ENCODE data around the gene PRDM8.

Gene PRDM8

DNA sequence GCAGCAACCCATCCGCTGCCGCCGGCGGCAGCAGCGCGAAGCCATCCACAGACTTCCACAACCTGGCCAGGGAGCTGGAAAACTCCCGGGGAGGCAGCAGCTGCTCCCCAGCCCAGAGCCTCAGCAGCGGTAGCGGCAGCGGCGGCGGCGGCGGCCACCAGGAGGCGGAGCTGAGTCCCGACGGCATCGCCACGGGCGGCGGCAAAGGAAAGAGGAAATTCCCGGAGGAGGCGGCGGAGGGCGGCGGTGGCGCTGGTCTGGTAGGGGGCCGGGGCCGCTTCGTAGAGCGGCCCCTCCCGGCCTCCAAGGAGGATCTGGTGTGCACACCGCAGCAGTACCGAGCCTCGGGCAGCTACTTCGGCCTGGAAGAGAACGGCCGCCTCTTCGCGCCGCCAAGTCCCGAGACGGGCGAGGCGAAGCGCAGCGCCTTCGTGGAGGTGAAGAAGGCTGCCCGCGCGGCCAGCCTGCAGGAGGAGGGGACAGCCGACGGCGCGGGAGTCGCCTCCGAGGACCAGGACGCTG, 4.9 kb downstream of the PRDM8 start:
- DNase-seq: peak; percentile 81

DNA sequence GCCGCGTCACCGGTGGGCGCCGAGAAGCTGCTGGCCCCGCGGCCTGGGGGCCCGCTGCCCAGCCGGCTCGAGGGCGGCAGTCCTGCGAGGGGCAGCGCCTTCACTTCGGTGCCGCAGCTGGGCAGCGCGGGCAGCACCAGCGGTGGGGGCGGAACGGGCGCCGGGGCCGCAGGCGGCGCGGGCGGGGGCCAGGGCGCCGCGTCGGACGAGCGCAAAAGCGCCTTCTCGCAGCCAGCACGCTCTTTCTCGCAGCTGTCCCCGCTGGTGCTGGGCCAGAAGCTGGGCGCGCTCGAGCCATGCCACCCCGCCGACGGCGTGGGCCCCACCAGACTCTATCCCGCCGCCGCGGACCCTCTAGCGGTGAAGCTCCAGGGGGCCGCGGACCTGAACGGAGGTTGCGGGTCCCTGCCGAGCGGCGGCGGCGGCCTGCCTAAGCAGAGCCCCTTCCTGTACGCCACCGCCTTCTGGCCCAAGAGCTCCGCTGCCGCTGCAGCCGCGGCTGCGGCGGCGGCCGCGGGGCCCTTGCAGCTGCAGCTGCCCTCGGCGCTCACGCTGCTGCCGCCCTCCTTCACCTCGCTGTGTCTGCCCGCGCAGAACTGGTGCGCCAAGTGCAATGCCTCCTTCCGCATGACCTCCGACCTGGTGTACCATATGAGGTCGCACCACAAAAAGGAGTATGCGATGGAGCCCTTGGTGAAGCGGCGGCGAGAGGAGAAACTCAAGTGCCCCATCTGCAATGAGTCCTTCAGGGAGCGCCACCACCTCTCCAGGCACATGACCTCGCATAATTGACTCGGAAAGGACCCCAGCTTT, 5.6 kb downstream of the PRDM8 start:
- peak; percentile 54 for DNase-seq

DNA sequence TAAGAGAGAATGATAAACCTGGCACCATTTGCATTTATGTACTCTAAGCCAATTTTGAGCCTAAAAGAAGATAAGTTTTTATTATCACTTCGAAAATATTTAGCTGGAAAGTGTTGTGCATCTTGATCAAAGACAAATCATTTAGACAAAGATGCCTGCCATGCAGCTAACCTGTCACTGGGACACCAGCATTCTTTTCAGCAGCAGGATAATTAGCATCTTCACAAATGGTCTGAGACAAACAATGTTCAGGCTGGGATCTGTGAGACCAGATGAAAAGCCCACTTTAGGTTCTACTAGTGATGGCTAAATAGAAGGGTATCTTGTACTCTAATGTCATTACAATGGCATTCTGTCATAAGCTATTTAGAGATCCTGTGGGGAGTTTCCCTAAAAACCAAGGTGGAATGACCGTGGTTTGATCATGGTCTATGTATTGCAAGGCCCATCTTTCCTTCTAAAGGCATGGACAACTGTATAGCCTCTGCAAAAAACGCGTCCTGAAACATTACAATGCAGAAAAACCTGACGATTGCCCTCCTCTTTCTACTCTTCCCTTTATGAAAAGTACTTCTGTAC, 7.2 kb downstream of the PRDM8 start:
- no peak for DNase-seq

DNA sequence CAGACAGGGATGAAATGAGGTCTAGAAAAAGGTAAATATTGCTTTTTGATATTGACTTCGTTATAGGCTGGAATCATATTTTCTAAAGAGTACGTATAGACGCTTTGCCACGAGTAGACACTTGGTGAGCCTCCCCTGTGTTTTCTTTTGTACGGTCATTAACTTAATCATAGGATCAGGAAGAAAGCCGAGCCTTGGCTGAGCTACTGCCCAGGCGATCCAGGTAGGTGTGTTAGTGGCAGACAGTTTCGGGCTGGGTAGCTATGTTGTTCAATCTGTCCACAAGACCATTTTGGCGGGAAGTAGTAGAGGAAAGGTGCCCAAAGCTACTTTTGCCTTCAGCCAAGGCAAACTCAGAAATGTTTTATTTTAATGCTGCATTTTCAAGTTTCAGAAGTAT, 8.8 kb downstream of the PRDM8 start:
- no peak for DNase-seq

DNA sequence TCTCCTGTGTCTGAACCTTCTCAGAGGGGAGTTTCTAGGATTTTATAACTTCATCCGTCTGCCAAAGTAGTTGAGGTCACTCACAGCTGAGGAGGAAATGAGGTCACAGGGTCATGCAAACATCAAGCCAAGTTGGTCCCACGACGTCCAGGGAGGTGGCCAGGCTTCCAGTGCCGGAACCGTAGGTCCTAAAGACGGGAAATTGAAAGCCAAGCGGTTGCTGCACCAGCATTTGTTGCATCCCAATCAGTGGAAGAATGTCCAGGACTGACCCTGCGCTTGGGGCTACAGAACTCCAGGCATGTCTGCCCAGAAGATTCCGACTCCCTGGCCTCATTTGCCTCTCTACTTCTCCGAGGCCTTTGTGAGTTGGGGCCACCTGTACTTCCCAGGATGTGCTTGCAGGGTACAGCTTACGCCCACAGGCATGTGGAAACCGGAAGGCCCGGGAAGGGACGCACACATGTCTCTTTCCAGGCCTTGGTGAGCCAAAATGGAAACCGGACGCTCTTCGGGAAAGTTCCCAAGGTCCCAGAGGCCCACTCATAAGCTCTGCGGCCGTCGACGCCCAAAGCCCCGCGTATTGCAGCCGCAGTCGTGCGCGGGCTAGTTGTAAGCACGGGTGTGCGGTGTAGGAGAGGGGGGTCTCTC, 9.3 kb downstream of the PRDM8 start:
- DNase-seq: no peak

DNA sequence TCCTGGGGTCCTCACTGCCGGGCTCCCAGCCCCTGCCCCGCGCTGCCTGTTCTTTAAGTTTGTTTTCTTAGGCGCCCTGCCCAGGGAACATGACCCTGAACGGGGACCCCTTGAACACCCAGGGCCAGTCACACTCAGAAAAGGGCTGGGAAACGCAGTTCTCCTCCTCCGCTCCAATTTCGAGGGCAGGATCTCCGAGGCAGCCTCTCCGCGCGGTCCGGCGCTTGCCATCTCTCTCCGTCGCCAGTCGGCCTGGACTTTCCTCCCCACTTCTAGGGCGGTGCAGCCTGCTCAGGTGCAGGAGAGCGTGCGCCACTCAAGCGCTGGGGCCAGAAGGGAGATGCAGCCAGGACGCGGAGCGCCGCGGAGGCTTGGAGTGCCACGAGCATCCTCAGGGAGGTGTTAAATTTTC, 9.9 kb downstream of the PRDM8 start:
- no peak for DNase-seq

DNA sequence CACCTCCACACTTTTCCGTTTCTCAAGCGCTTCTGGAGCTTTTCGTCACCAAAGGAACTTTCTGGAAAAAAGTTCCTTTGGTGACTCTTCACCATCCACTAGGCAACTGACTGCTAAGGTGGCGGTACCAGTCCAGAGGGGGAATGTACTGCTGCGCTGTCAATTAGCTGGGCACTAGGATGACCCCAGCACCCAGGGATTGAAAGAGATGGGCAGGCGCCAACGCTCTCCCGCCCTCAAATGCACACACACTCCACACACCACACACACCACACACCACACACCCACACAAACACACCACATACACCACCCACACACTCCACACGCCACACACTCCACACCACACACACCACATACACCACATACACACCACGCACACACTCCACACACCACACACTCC, 10.4 kb downstream of the PRDM8 start:
- no peak for DNase-seq

DNA sequence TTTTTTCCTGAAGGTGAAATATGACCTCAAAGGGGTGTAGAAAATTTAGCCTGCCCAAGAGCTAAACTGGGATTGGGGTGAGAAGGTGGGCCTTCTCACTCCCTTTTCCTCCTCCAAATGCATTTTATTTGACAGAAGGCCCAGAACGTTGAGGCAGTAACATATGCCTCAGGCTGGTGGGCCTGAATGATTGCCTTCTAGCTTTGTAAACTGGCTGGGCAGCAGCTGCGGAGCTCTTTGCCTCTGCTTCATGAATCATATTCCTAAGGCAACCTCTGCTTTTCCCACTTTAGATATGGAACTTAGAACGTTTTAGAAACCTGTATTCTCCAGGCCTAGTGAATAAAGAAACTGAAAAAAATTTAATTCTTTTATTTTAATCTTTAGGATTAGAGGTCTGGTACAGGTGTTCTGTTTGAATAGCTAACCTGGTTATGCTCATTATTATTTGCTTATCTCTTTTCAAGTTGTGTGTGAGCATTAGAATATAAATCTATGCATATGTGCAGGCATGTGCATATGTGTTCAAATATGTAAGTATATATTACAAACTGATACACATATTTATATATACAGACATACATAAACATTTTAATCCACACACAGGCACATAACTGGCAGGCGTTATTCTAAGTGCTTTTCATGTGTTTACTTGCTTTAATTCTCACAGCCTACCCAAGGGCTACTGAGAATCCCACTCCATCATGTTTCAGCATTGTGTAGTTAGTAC, 11.5 kb downstream of the PRDM8 start:
- DNase-seq: no peak

DNA sequence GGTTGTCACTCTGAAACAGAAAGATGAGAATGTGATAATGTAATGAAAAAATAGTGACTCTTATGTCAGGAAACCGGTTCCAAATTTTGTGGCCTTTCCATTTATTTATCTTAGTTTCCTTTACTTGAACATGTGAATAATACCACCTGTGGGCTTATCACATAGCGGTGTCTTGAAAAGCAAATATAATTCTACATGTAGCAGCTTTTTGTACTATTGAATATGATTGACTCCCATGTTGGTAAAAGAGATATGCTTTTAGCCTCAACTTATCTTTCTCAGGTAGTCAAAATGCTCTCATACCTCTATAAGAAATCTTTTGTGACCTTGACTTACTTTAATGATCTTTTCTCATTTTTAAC, 12.0 kb downstream of the PRDM8 start:
- DNase-seq: no peak

DNA sequence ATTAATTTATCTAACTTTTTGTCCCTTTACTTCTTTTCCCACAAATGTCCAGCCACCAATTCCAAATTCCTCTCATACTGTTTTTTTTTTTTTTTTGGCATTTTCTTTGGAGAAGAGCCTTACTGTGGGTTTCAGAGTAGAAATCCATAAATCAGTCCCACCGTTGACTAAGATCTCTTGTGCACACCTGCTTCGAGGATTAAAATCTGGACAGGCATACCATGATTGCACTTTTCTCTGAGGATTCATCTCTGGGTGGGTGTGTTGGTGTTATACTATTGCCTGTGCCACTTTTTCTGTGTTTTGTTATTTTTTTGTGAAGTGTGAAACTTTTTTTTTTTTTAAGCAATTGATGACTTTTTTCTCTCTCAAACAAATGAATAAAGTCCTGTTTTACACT, 13.2 kb downstream of the PRDM8 start:
- DNase-seq: no peak

DNA sequence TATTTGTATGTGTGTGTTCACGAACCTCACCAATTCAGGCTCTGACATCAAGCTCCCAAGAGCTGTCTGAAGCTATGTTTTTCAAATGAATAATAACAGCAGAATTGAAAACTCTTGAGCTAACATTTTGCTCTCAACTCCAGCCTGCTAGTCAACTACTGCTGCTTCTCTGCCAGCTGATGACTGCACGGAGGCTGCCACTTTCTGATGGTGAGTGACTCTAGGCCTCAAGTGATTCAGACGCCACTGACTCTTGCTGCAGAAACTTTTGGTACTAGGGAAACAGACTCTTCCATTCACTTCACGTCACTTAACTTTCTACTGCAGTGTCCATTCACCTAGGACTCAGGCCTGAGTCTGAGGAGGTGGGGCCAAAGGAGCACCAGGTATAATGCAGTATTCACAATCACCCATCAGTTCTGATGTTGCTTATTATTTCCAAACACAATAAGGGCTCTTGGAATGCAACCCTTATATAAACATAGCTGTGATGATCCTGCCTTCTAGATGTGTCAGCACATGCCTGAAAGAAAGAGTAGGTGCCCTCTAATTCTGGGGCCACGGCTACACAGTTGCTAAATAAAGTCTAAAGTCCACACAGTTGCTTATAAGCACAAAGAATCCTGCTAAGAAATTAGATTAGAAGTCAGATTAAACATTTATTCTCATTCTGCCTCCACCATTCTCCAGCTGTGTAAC, 16.0 kb downstream of the PRDM8 start:
- DNase-seq: no peak

DNA sequence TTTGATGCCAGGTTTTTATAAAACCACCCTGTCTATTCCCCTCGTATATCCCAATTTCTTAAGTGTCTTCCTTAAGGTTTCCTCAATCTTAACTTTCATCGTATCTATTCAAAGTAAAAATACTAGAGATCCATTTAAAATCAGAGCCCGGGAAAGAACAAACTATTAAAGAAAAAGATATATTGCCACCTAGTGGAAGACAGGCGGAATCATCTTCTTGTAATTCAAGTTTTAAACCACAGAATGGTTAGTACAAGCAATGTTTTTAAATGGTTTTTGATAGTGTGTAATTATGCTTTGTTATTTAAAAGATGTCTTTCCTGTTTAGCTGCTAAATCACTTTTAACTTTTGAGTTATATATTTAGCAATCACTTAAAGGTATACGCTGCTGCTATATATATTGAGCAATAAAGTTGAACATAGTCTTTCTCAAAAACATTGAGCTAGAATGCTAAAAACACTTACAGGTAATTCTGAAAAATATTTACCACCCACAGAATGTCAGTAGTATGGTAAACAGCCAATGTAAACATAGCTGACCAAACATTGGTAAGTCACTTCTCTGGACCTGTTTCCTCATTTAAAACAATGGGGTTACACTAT, 18.2 kb downstream of the PRDM8 start:
- DNase-seq: no peak

DNA sequence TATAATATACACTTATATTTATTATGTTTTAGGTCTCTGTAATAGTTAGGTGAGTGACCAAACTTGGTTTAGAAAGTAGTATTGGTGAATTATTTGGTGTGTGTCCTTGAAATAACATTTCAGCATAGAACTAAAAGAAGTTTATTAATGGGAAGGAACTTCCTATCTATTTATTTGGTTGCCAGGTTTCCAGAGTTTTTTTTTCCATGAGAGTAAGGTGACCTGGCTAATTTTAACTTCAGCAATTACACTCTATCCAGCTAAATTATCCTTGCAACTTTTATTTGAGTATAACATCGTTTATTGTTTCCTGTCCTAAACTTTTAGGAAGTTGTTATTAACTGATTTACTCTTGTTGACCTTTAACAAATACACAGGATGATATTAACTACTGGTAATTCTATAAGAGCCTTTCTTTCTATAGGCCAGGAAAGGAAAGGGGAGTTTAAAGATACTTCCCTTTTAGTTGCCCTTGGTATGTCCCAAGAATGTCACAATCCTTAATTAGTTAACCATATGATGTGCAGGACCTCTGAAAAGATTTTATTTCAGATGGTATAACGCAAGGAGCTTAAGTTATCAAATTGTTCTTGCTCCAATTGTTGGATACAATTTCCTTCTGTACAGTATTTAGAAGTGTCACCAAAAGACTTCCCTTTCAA, 18.9 kb downstream of the PRDM8 start:
- DNase-seq: no peak

DNA sequence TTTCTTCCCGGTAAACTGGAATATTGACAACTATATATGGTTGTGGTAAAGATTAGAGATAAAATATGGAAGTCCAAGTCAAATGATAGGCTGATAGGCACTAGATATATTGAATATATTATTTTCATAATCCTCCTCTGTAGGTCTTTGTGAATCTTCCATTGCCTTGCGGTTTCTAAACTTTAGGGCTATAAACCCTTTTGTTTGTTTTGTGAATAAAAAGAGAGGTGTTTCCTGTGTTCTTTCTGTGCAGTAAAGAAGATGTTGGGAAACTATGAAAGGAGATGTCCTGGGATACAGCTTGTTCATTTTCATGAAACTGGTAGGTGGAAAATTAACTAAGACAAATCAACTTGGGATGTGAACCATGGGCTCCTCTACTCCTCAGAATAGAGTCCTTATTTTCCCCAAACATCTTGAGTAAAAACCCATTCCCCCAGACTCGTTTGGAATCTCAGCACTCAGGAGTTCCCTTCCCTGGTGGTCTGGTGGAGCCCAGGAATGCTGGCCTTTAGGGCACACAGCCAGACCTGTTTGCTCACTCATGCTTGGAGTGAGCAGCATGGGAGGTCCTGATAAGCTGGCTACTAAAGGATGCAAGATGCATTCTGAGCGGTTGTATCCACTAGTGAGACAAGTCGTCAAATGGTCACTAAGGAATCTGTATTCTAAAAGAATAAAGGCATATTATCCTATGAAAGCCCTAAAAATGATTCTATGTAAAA, 22.2 kb downstream of the PRDM8 start:
- no peak for DNase-seq

DNA sequence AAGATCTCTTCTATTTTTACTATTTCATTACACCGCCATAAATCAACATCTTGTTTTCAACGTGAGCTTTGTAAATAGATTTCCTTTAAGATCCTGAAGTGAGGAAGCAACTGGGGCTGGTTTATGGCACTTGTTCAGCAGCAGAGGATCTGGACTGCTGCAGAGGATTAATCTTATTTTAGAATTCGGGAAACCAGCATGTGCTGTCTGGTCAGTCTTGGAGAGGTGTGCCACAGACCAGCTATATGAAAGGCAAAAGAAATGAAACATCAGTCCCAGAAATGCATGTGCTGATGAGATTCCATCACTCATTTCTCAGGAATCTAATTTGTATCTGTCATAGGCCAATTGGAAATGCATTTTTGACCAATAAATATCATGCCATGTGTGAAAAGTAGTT, 23.4 kb downstream of the PRDM8 start:
- DNase-seq: no peak

DNA sequence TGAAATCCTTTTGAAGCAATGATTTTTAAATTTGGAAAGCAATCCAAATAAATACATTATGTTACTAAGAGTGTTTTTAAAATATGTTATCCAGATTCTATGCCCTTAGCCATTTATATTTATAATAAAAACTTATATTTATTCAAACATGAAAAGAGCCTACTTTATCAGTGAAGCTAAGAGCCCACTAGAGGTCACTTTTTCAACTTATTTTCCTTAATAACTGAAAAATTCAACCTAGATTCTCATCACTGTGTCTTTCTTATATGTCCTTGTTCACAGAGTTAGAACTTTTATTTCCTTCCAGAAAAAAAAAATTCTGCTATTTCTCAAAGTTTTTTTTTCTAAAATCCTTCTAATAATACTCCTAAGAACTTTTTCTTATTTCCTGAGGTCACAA, 23.9 kb downstream of the PRDM8 start:
- no peak for DNase-seq

DNA sequence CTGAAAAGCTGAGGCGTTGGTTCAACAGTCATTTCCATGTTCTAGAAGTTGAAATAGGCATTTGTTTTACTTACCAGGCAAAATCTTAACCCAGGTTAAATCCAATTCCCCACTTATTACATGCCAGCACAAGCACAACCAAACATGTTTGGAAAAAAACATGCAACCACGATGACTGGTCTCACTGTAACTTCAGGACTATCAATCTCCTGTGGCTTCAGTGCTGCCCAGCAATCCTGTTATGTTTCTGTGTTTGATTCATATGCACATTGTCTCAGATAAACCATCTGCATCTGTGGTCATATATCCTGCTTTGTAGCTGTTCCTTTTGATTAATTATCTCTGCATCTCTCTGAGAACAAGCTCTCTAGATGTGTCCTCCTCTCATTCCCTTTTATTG, 28.3 kb downstream of the PRDM8 start:
- no peak for DNase-seq

DNA sequence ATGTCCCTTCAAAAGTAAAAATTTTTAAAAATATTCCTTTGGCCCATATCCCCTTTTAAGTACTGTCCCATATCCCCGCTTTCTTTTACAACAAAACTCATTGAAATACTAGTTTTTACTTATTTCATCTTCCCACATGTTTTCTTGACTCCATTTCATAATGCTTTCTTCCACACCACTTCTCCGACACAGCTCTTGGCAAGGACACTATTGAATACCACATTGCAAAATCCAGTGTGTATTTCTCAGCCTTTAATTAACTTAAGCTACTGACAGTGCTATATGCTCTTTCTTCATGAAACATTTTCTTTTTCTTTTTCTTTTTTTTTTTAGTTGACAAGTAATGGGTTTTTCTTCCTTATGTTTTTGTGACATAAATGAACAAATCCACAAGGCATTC, 28.8 kb downstream of the PRDM8 start:
- no peak for DNase-seq

DNA sequence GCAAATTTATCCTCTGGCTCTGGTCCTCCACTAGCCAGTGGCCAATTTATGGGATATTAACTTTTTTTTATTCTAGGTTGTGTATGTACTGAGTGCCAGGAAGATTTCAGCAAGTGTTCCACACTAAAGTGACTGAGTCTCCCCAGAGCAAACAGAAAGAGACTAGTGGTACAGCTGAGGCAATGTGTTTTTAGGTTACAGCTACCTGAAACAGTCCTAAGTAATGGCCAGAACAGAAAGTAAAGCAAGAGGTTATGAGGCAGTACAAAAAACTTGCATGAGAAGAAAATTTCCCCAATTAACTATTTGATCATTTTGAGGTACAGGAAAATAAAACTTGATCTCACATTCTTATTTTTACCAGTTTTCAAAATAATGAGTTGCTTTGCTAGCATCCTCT, 31.2 kb downstream of the PRDM8 start:
- no peak for DNase-seq

DNA sequence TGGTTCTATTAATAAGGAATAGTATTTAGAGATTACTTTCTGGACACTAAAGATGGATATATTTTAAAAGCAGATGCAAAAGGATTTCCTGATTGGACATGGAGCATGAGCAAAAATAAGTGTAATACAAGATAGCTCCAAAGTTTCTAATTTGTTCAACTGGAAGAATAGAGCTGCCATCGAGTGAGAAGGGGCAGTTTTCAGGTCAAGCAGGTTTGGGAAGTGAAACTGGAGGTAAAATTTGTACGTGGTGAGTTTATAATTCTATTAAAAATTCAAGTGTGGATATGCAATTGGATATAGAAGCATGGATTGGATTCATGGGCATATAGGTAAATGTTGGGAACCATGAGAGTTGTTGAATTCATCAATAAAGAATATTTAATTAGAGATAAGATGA, 31.8 kb downstream of the PRDM8 start:
- no peak for DNase-seq

DNA sequence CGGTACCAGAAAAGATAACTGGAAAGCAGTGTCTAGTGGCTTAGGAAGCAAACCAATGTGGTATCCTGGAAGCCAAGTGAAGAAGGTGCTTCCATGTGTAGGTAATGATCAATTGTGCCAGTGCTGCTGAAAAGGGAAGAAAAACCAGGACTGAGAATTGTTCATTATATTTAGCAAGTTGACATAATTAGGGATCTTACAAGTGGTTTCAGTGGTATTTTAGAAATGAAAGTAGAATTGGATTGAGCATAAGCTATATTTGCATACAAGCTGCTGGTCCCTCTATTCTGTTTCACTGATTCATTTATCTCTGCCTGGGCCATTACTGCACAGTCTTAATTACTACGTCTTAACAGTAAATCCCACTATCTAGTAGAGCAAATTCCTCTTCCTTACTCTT, 32.3 kb downstream of the PRDM8 start:
- DNase-seq: no peak
